H54 (cell line): ENCODE data around the gene MRPL39.
"Not testable (repeated sequence)": the region's sequence is repeated elsewhere in the genome, so short reads cannot be mapped to it uniquely, and the experiment has no call there.

Source experiments
- DNase-seq: peaks from one replicate; pipeline ENCODE4 v3.0.0; 2011; ENCODE audit warnings: low spot score, mixed read lengths; ENCODE audit not compliant: insufficient read length
- FAIRE-seq: peaks from 3 replicates; lab custom pipeline; 2011; peaks lifted over from hg19 to GRCh38; lab: Jason Lieb, UNC
- POLR2A ChIP-seq: IDR thresholded peaks from 2 replicates; pipeline ENCODE4 v1.6.1; 2011; ENCODE audit warnings: low read depth, mild to moderate bottlenecking, low read length

Gene MRPL39

DNA sequence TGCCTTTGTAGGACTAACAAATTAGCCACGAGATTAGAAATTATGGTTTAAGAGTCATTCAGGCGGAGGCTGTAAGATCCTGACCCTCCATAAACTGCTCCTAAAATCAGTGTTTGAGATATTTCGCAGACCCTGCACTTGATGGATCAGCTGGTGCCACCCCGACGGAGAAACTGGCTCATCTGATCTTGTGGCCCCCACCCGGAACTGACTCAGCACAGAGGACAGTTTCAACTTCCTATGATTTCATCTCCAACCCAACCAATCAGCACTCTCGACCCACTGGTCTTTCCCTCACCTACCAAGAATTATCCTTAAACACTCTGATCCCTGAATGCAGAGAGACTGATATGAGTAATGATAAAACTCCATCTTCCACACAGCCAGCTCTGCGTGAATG is 28.0 kb upstream of the MRPL39 start:
- FAIRE-seq (no peak), DNase-seq (no peak)
- no peak for TF ChIP-seq POLR2A

GRCh38 chr21:25632296-25632695 is 25.0 kb upstream of the MRPL39 start:
- FAIRE-seq (no peak), DNase-seq (no peak)
- TF ChIP-seq POLR2A: no peak

- no peak for FAIRE-seq
- no peak for TF ChIP-seq POLR2A
- DNase-seq: no peak
Observed at GRCh38 chr21:25626757-25627156, 19.5 kb upstream of the MRPL39 start.

- FAIRE-seq, DNase-seq: not testable (repeated sequence)
Observed at GRCh38 chr21:25625776-25626555, 18.7 kb upstream of the MRPL39 start.

GRCh38 chr21:25625036-25625435 is 17.8 kb upstream of the MRPL39 start:
- no peak for DNase-seq
- FAIRE-seq: no peak
- TF ChIP-seq POLR2A: no peak

DNA sequence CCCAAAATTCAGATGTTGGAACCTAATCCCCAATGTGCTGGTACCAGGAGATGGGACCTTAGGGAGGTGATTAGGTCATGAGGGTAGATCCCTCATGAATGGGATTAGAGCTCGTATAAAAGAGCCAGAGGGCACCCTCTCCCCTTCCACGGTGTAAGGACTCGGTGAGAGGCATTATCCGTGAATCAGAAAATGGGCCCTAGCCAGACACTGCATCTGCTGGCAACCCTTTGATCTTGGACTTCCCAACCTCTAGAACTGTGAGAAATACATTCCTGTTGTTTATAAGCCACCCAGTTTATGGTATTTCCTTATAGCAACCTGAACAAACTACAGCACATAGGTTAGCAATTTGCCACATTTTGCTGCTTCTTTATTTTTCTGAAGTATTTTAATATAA is 17.2 kb upstream of the MRPL39 start:
- no peak for TF ChIP-seq POLR2A
- no peak for DNase-seq
- FAIRE-seq: no peak

DNA sequence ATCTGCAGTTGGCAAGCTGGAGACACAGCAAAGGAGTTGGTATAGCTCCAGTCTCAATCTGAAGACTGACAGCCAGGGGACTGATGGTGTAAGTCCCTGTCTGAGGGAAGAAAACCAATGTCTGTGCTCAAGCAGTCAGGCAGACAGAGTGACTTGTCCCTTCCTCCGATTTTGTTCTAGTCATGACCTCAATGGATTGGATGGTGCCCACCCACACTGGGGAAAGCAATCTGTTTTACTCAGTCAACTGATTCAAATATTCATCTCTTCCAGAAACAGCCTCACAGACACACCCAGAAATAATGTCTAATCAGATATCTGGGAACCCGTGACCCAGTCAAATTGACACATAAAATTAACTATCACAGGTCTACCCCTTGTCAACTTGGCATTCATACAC is 11.9 kb upstream of the MRPL39 start:
- TF ChIP-seq POLR2A: no peak
- FAIRE-seq: no peak
- no peak for DNase-seq

- TF ChIP-seq POLR2A: no peak
- no peak for DNase-seq
- FAIRE-seq: no peak
Observed at GRCh38 chr21:25615880-25616279, 8.6 kb upstream of the MRPL39 start.

- TF ChIP-seq POLR2A: no peak
- no peak for DNase-seq
- FAIRE-seq: no peak
Observed at GRCh38 chr21:25614441-25614840, 7.2 kb upstream of the MRPL39 start.

DNA sequence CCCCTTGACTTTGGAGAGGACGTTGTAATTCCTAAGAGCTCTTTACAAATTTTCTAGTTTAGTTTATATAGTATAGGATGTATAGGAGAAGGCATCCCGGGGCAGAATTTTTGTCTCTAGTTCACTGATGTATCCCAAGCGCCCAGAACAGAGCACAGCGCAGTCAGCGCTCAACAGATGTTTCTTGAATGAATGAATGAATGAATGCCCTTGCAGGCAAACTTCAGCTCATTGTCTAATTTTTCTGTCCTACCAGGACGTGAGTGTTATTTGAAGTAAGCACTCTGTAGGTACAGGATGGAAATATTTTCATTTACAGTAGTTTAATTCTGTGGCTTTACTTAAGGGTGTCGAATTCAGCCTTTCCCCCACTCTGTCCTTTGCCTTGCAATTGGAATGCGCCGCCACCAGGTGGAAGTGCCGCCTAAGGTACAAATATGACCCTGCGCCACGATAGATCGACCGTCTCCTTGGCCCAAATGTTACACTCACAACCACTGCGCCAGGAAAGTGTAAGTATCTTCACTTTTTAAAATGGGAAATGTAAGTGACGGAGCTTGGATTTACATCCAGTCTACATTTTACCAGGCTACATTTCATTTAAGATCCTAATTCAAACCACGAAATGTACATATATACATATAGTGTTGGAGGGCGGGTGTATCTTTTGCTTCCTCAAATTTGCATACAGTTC is 910 bp upstream of the MRPL39 start:
- TF ChIP-seq POLR2A: no peak
- peak; percentile 71 for FAIRE-seq
- DNase-seq: peak; percentile 58

DNA sequence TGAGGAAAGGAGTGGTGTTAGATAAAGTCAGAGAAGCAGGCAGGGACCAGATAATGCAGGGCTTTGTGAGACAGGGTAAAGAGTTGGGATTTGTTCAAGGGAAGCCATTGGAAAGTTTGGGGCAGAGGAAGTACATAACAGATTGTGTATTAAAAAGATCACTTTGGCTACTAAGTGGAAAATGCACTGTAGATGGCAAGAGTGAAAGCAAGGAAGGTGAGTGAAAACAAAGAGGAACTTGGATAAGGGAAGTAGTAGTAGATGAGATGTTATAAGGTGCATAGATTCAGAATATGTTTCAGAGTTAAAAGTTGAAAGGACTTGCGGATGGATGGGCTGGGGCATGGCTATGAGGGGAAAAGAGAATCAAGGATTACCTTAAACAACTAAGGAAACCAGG is 17.4 kb downstream of the MRPL39 start:
- no peak for FAIRE-seq
- TF ChIP-seq POLR2A: no peak
- no peak for DNase-seq

DNA sequence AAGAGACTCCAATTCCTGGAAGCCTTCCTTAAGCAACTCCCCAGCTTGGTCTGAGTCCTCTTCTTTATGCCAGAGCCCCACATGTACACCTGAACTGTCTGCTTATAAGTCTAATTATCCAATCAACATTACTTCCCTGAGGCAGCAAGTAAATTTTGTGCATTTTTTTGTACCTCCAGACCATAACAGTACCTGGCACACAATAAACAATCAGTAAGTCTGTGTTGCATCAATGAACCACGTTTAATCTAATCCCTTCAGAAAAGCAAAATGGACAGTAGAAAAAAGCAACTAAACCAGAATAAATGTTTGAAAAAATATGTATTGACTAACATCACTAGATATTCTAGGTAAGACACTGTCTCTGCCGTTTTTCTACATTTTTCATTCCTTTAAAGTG is 20.5 kb downstream of the MRPL39 start:
- no peak for DNase-seq
- no peak for TF ChIP-seq POLR2A
- no peak for FAIRE-seq

DNA sequence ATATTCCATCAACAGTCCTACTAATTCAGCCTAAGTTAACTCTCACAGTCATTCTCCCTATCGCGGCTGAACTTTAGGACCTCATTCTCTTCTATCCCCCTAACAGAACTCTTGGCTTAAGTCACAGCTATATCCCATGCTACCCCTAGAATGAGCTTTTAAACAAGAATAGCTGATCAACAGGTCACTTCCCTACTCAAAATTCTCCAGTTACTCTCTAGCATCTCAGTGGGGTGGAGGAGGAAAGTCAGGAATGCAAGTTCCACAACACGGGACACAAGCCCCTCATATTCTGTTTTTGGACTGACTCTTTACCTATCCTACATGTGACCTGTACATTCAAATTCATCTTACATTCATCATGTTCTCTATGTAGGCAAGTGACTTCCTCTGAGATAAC is 21.0 kb downstream of the MRPL39 start:
- DNase-seq: no peak
- TF ChIP-seq POLR2A: no peak
- peak; percentile 6 for FAIRE-seq

GRCh38 chr21:25584833-25585676 is 22.2 kb downstream of the MRPL39 start:
- FAIRE-seq (no peak), DNase-seq (no peak)
- TF ChIP-seq POLR2A: no peak
